CD4-positive, alpha-beta T cell treated with Interleukin-4 for 1 hour (primary cell): ENCODE results near the gene NRP2.

Experiments
- DNase-seq, 2 donors: peaks; one replicate each; pipeline ENCODE4 v3.0.0-alpha.2; 2020 to 2022

Gene NRP2

GRCh38 chr2:205816268-205816667 lies 134.0 kb downstream of the NRP2 start:
- DNase-seq = no peak

GRCh38 chr2:205822579-205822978 lies 140.3 kb downstream of the NRP2 start:
- DNase-seq = no peak

GRCh38 chr2:205827809-205828365 lies 145.6 kb downstream of the NRP2 start:
- no peak for DNase-seq

- no peak for DNase-seq
Measured at GRCh38 chr2:205833864-205834263, 151.6 kb downstream of the NRP2 start.

- DNase-seq = no peak
Measured at GRCh38 chr2:205834796-205835195, 152.5 kb downstream of the NRP2 start.

- no peak for DNase-seq
Measured at GRCh38 chr2:205835251-205835791, 153.0 kb downstream of the NRP2 start.

GRCh38 chr2:205835923-205836322 lies 153.6 kb downstream of the NRP2 start:
- DNase-seq = no peak

GRCh38 chr2:205836477-205837221 lies 154.3 kb downstream of the NRP2 start:
- no peak for DNase-seq

GRCh38 chr2:205837663-205838062 lies 155.4 kb downstream of the NRP2 start:
- no peak for DNase-seq

- no peak for DNase-seq
Measured at GRCh38 chr2:205845446-205845845, 163.1 kb downstream of the NRP2 start.
